ENCODE data around the gene ARID4B. TPM values are rescaled to one million over a fixed set of nuclear protein-coding genes. Genes with fewer than 3 reads are reported as not detected.

The ARID4B gene
- total RNA-seq, 1 experiment from 2014 or later = 43.6 TPM

- Histone ChIP-seq H3K9me2 (replicated peaks; ENCODE audit: insufficient read depth, low read length) (no peaks in the 10 kb centered on the region), H3K4me2 (ENCODE audit: low read depth, low read length, poor library complexity, severe bottlenecking) (no peak overlapping the region), H3K27ac (ENCODE audit: low read length) (peak overlapping the region; percentile 46), H3K27me3 (ENCODE audit: low read length) (no peaks in the 10 kb centered on the region), H3K9me3 (ENCODE audit: low read length) (no peaks in the 10 kb centered on the region), H3K4me1 (ENCODE audit: low read length) (peaks cover 38% of the 10 kb centered on the region), H4K20me1 (ENCODE audit: insufficient read depth, low read depth, low read length) (no peaks in the 10 kb centered on the region), H3K36me3 (ENCODE audit: insufficient read depth, low read length) (peaks cover 18% of the 10 kb centered on the region; the same call in 1 of the 2 replicates), H3K4me3 (ENCODE audit: low read length) (no peak overlapping the region), H3K9ac (ENCODE audit: low read length) (no peak overlapping the region), H3K79me2 (ENCODE audit: low read length) (peaks cover 88% of the 10 kb centered on the region), H2AFZ (ENCODE audit: low read length) (no peak overlapping the region)
- no peak for DNase-seq
Measured at GRCh38 chr1:235254721-235255120, 73.3 kb downstream of the ARID4B start.

- DNase-seq = peak; percentile 91
- H3K4me1 ChIP-seq (ENCODE audit: low read length) = peaks cover 32% of the 10 kb centered on the region
- no peaks in the 10 kb centered on the region for H3K27me3 ChIP-seq (ENCODE audit: low read length)
- no peaks in the 10 kb centered on the region for H4K20me1 ChIP-seq (ENCODE audit: insufficient read depth, low read depth, low read length)
- peaks cover 83% of the 10 kb centered on the region for H3K79me2 ChIP-seq (ENCODE audit: low read length)
- H2AFZ ChIP-seq (ENCODE audit: low read length) = no peak overlapping the region
- H3K9me2 ChIP-seq (replicated peaks; ENCODE audit: insufficient read depth, low read length) = no peaks in the 10 kb centered on the region
- H3K27ac ChIP-seq (ENCODE audit: low read length) = peak overlapping the region; percentile 46
- peak overlapping the region; percentile 21 for H3K4me2 ChIP-seq (ENCODE audit: low read depth, low read length, poor library complexity, severe bottlenecking)
- no peak overlapping the region for H3K9ac ChIP-seq (ENCODE audit: low read length)
- H3K4me3 ChIP-seq (ENCODE audit: low read length) = no peak overlapping the region
- no peaks in the 10 kb centered on the region for H3K9me3 ChIP-seq (ENCODE audit: low read length)
- peaks cover 15% of the 10 kb centered on the region; the same call in 1 of the 2 replicates for H3K36me3 ChIP-seq (ENCODE audit: insufficient read depth, low read length)
Measured at GRCh38 chr1:235253219-235253962, 74.6 kb downstream of the ARID4B start.

GRCh38 chr1:235250430-235250829 lies 77.5 kb downstream of the ARID4B start:
- no peak for DNase-seq
- Histone ChIP-seq H3K27ac (ENCODE audit: low read length) (no peak overlapping the region), H3K4me1 (ENCODE audit: low read length) (peaks cover 32% of the 10 kb centered on the region), H3K36me3 (ENCODE audit: insufficient read depth, low read length) (peaks cover 24% of the 10 kb centered on the region; the same call in 1 of the 2 replicates), H3K27me3 (ENCODE audit: low read length) (no peaks in the 10 kb centered on the region), H3K79me2 (ENCODE audit: low read length) (peaks cover 78% of the 10 kb centered on the region), H3K4me2 (ENCODE audit: low read depth, low read length, poor library complexity, severe bottlenecking) (no peak overlapping the region), H2AFZ (ENCODE audit: low read length) (no peak overlapping the region), H3K9ac (ENCODE audit: low read length) (no peak overlapping the region), H3K9me3 (ENCODE audit: low read length) (no peaks in the 10 kb centered on the region), H3K9me2 (replicated peaks; ENCODE audit: insufficient read depth, low read length) (no peaks in the 10 kb centered on the region), H4K20me1 (ENCODE audit: insufficient read depth, low read depth, low read length) (no peaks in the 10 kb centered on the region), H3K4me3 (ENCODE audit: low read length) (no peak overlapping the region)

- H3K27ac ChIP-seq (ENCODE audit: low read length) = 0 out of 2 replicates have a peak overlapping the region, but pooled peaks have one; percentile 15
- no peaks in the 10 kb centered on the region for H3K27me3 ChIP-seq (ENCODE audit: low read length)
- H3K4me2 ChIP-seq (ENCODE audit: low read depth, low read length, poor library complexity, severe bottlenecking) = no peak overlapping the region
- peaks cover 72% of the 10 kb centered on the region for H3K79me2 ChIP-seq (ENCODE audit: low read length)
- H3K4me1 ChIP-seq (ENCODE audit: low read length) = peaks cover 21% of the 10 kb centered on the region
- no peaks in the 10 kb centered on the region for H3K9me2 ChIP-seq (replicated peaks; ENCODE audit: insufficient read depth, low read length)
- H3K9ac ChIP-seq (ENCODE audit: low read length) = no peak overlapping the region
- H4K20me1 ChIP-seq (ENCODE audit: insufficient read depth, low read depth, low read length) = no peaks in the 10 kb centered on the region
- H2AFZ ChIP-seq (ENCODE audit: low read length) = no peak overlapping the region
- peaks cover 27% of the 10 kb centered on the region; the same call in 1 of the 2 replicates for H3K36me3 ChIP-seq (ENCODE audit: insufficient read depth, low read length)
- H3K9me3 ChIP-seq (ENCODE audit: low read length) = no peaks in the 10 kb centered on the region
- DNase-seq = no peak
- no peak overlapping the region for H3K4me3 ChIP-seq (ENCODE audit: low read length)
Measured at GRCh38 chr1:235246022-235246948, 81.7 kb downstream of the ARID4B start.

- Histone ChIP-seq H3K9me3 (ENCODE audit: low read length) (no peaks in the 10 kb centered on the region), H3K36me3 (ENCODE audit: insufficient read depth, low read length) (peaks cover 31% of the 10 kb centered on the region; the same call in 1 of the 2 replicates), H3K9ac (ENCODE audit: low read length) (no peak overlapping the region), H3K27ac (ENCODE audit: low read length) (no peak overlapping the region), H2AFZ (ENCODE audit: low read length) (no peak overlapping the region), H3K4me1 (ENCODE audit: low read length) (peaks cover 21% of the 10 kb centered on the region), H3K9me2 (replicated peaks; ENCODE audit: insufficient read depth, low read length) (no peaks in the 10 kb centered on the region), H3K79me2 (ENCODE audit: low read length) (peaks cover 70% of the 10 kb centered on the region), H3K4me3 (ENCODE audit: low read length) (no peak overlapping the region), H4K20me1 (ENCODE audit: insufficient read depth, low read depth, low read length) (no peaks in the 10 kb centered on the region), H3K4me2 (ENCODE audit: low read depth, low read length, poor library complexity, severe bottlenecking) (no peak overlapping the region), H3K27me3 (ENCODE audit: low read length) (no peaks in the 10 kb centered on the region)
- DNase-seq = no peak
Measured at GRCh38 chr1:235244974-235245592, 82.9 kb downstream of the ARID4B start.

- Histone ChIP-seq H2AFZ (ENCODE audit: low read length) (no peak overlapping the region), H3K27ac (ENCODE audit: low read length) (no peak overlapping the region), H3K27me3 (ENCODE audit: low read length) (no peaks in the 10 kb centered on the region), H3K36me3 (ENCODE audit: insufficient read depth, low read length) (peaks cover 37% of the 10 kb centered on the region; the same call in 1 of the 2 replicates), H3K9ac (ENCODE audit: low read length) (no peak overlapping the region), H3K4me1 (ENCODE audit: low read length) (peaks cover 21% of the 10 kb centered on the region), H3K4me3 (ENCODE audit: low read length) (no peak overlapping the region), H4K20me1 (ENCODE audit: insufficient read depth, low read depth, low read length) (no peaks in the 10 kb centered on the region), H3K79me2 (ENCODE audit: low read length) (peaks cover 65% of the 10 kb centered on the region), H3K9me3 (ENCODE audit: low read length) (no peaks in the 10 kb centered on the region), H3K9me2 (replicated peaks; ENCODE audit: insufficient read depth, low read length) (no peaks in the 10 kb centered on the region), H3K4me2 (ENCODE audit: low read depth, low read length, poor library complexity, severe bottlenecking) (no peak overlapping the region)
- DNase-seq = no peak
Measured at GRCh38 chr1:235240960-235241359, 87.0 kb downstream of the ARID4B start.

GRCh38 chr1:235239851-235240250 lies 88.1 kb downstream of the ARID4B start:
- H3K4me2 ChIP-seq (ENCODE audit: low read depth, low read length, poor library complexity, severe bottlenecking) = no peak overlapping the region
- H4K20me1 ChIP-seq (ENCODE audit: insufficient read depth, low read depth, low read length) = no peaks in the 10 kb centered on the region
- H3K27me3 ChIP-seq (ENCODE audit: low read length) = no peaks in the 10 kb centered on the region
- no peaks in the 10 kb centered on the region for H3K9me2 ChIP-seq (replicated peaks; ENCODE audit: insufficient read depth, low read length)
- no peak overlapping the region for H3K27ac ChIP-seq (ENCODE audit: low read length)
- DNase-seq = no peak
- no peak overlapping the region for H3K4me3 ChIP-seq (ENCODE audit: low read length)
- H2AFZ ChIP-seq (ENCODE audit: low read length) = no peak overlapping the region
- peaks cover 21% of the 10 kb centered on the region for H3K4me1 ChIP-seq (ENCODE audit: low read length)
- peaks cover 40% of the 10 kb centered on the region for H3K36me3 ChIP-seq (ENCODE audit: insufficient read depth, low read length)
- peaks cover 66% of the 10 kb centered on the region for H3K79me2 ChIP-seq (ENCODE audit: low read length)
- no peak overlapping the region for H3K9ac ChIP-seq (ENCODE audit: low read length)
- H3K9me3 ChIP-seq (ENCODE audit: low read length) = no peaks in the 10 kb centered on the region

- Histone ChIP-seq H3K9ac (ENCODE audit: low read length) (no peak overlapping the region), H3K9me3 (ENCODE audit: low read length) (no peaks in the 10 kb centered on the region), H3K9me2 (replicated peaks; ENCODE audit: insufficient read depth, low read length) (no peaks in the 10 kb centered on the region), H3K4me2 (ENCODE audit: low read depth, low read length, poor library complexity, severe bottlenecking) (no peak overlapping the region), H3K27me3 (ENCODE audit: low read length) (no peaks in the 10 kb centered on the region), H3K4me3 (ENCODE audit: low read length) (no peak overlapping the region), H3K27ac (ENCODE audit: low read length) (no peak overlapping the region), H3K4me1 (ENCODE audit: low read length) (peaks cover 13% of the 10 kb centered on the region), H3K79me2 (ENCODE audit: low read length) (peaks cover 63% of the 10 kb centered on the region), H2AFZ (ENCODE audit: low read length) (no peak overlapping the region), H4K20me1 (ENCODE audit: insufficient read depth, low read depth, low read length) (no peaks in the 10 kb centered on the region), H3K36me3 (ENCODE audit: insufficient read depth, low read length) (peaks cover 43% of the 10 kb centered on the region)
- DNase-seq = no peak
Measured at GRCh38 chr1:235238558-235238957, 89.4 kb downstream of the ARID4B start.
